Measurements from ENCODE around the gene OGFOD2. TPM values are rescaled to one million over a fixed set of nuclear protein-coding genes. Genes with fewer than 3 reads are reported as not detected.

OGFOD2 gene
- total and polyA plus RNA-seq, 2 of the 13 experiments (the other 11 are each of a cell fraction or from before 2014, with no cell fraction given), result 13.2 to 14.6 TPM

- Histone ChIP-seq H3K4me2 (ENCODE audit: low read depth, low read length) (no peak overlapping the region), H4K20me1 (ENCODE audit: insufficient read depth, low read length) (no peaks in the 10 kb centered on the region), H3K27ac (ENCODE audit: extremely low read length, insufficient read depth, low read length) (no peak overlapping the region), H2AFZ (ENCODE audit: low read length) (no peak overlapping the region), H3K36me3 (replicated peaks in 1 of 2; ENCODE audit: control insufficient read depth in 1 of 2, insufficient read depth in 2 of 2, low read length in 2 of 2) (peaks cover 2 to 7% of the 10 kb centered on the region in 2 experiments; a peak in 3 of 5 replicates), H3K9ac (ENCODE audit: insufficient read depth, low read depth, low read length) (no peak overlapping the region), H3K4me1 (ENCODE audit: insufficient read depth, low read length) (peaks cover 12% of the 10 kb centered on the region), H3K79me2 (ENCODE audit: insufficient read depth, low read length) (no peaks in the 10 kb centered on the region), H3K4me3 (replicated peaks in 1 of 3; ENCODE audit: insufficient read depth in 1 of 3, low read depth in 2 of 3, low read length in 3 of 3) (no peak overlapping the region), H3K9me3 (ENCODE audit: low read length) (no peaks in the 10 kb centered on the region), H3K27me3 (ENCODE audit: control insufficient read depth in 1 of 2, insufficient read depth in 2 of 2, low read length in 2 of 2) (no peaks in the 10 kb centered on the region; a peak in 1 of 5 replicates)
- WGBS (ENCODE audit: low lambda C conversion rate), result 93% methylated on average over 5 of the region's 25 CpGs
- ChIA-PET CTCF (ENCODE audit: low intra/inter-chr PET ratio, low total read pairs) (no interaction called here), POLR2A (no interaction called here)
- in situ Hi-C loops (cut with HindIII; ENCODE audit: extremely low pct_ligation_motif_present, low pct_unique_long_range_greater_than_20kb), result no loop called here
- no peak for TF ChIP-seq ZNF558 (CRISPR knock-in tag; IDR thresholded peaks at IDR 0.05; ENCODE audit: borderline replicate concordance)
- TF ChIP-seq HNRNPL (IDR thresholded peaks at IDR 0.05; ENCODE audit: low read depth, low read length), result no peak
- no peak for TF ChIP-seq ZSCAN25 (CRISPR knock-in tag; IDR thresholded peaks at IDR 0.05)
- TF ChIP-seq FOXO1 (CRISPR knock-in tag; IDR thresholded peaks at IDR 0.05), result no peak
- TF ChIP-seq THAP7 (CRISPR knock-in tag; IDR thresholded peaks at IDR 0.05), result no peak
- ATAC-seq (no peak), DNase-seq (ENCODE audit: low spot score) (no peak), FAIRE-seq (no peak)
- no TSS peak for BruUV-seq (replicated peaks)
- intact Hi-C loops (cut with micrococcal nuclease; ENCODE audit: unreplicated experiment), result no loop called here
These were observed 22.6 kb downstream of the OGFOD2 start for GRCh38 chr12:122997343-122998250.

GRCh38 chr12:122998316-122998715 is 23.3 kb downstream of the OGFOD2 start:
- no peaks in the 10 kb centered on the region for H3K79me2 ChIP-seq (ENCODE audit: insufficient read depth, low read length)
- no CpG with 5 or more reads among the region's 4 CpGs for WGBS (ENCODE audit: low lambda C conversion rate)
- H3K27ac ChIP-seq (ENCODE audit: extremely low read length, insufficient read depth, low read length), result no peak overlapping the region
- no peak overlapping the region for H3K4me3 ChIP-seq (replicated peaks in 1 of 3; ENCODE audit: insufficient read depth in 1 of 3, low read depth in 2 of 3, low read length in 3 of 3)
- DNase-seq (ENCODE audit: low spot score) (no peak), FAIRE-seq (no peak), ATAC-seq (no peak)
- no peak overlapping the region for H3K9ac ChIP-seq (ENCODE audit: insufficient read depth, low read depth, low read length)
- intact Hi-C loops (cut with micrococcal nuclease; ENCODE audit: unreplicated experiment), result no loop called here
- no peaks in the 10 kb centered on the region; a peak in 1 of 5 replicates for H3K27me3 ChIP-seq (ENCODE audit: control insufficient read depth in 1 of 2, insufficient read depth in 2 of 2, low read length in 2 of 2)
- ChIA-PET CTCF (ENCODE audit: low intra/inter-chr PET ratio, low total read pairs) (no interaction called here), POLR2A (no interaction called here)
- H4K20me1 ChIP-seq (ENCODE audit: insufficient read depth, low read length), result no peaks in the 10 kb centered on the region
- BruUV-seq (replicated peaks), result no TSS peak
- peaks cover 2 to 7% of the 10 kb centered on the region in 2 experiments; a peak in 3 of 5 replicates for H3K36me3 ChIP-seq (replicated peaks in 1 of 2; ENCODE audit: control insufficient read depth in 1 of 2, insufficient read depth in 2 of 2, low read length in 2 of 2)
- H2AFZ ChIP-seq (ENCODE audit: low read length), result no peak overlapping the region
- H3K9me3 ChIP-seq (ENCODE audit: low read length), result no peaks in the 10 kb centered on the region
- H3K4me1 ChIP-seq (ENCODE audit: insufficient read depth, low read length), result peaks cover 12% of the 10 kb centered on the region
- in situ Hi-C loops (cut with HindIII; ENCODE audit: extremely low pct_ligation_motif_present, low pct_unique_long_range_greater_than_20kb), result no loop called here
- H3K4me2 ChIP-seq (ENCODE audit: low read depth, low read length), result no peak overlapping the region
- TF ChIP-seq ZNF775 (CRISPR knock-in tag; IDR thresholded peaks at IDR 0.05; ENCODE audit: borderline replicate concordance) (no peak), NR2C2 (CRISPR knock-in tag; IDR thresholded peaks at IDR 0.05; ENCODE audit: borderline replicate concordance) (no peak), ZNF274 (CRISPR knock-in tag; IDR thresholded peaks at IDR 0.05) (no peak), ZNF615 (CRISPR knock-in tag; IDR thresholded peaks at IDR 0.05; ENCODE audit: borderline replicate concordance) (no peak), CSRNP2 (CRISPR knock-in tag; conservative IDR thresholded peaks at IDR 0.05; ENCODE audit: low read depth) (no peak), GLI4 (CRISPR knock-in tag; IDR thresholded peaks at IDR 0.05; ENCODE audit: borderline replicate concordance) (no peak), U2AF2 (IDR thresholded peaks at IDR 0.05; ENCODE audit: low read depth, low read length) (no peak), CBX5 (CRISPR knock-in tag; IDR thresholded peaks at IDR 0.05; ENCODE audit: borderline replicate concordance) (no peak), MZF1 (CRISPR knock-in tag; IDR thresholded peaks at IDR 0.05; ENCODE audit: borderline replicate concordance) (no peak)

Data from HepG2 (cell line).